GM23338 (cell line): ENCODE results near the gene WNK2. TPM values are rescaled to one million over a fixed set of nuclear protein-coding genes. Genes with fewer than 3 reads are reported as not detected.

Source experiments
- ATAC-seq: fragments of 200-7000 bp; cut with Tn5 transposase; 3 replicates; pipeline ENCODE4 v1.9.1; 2020
- DNase-seq: peaks from one replicate; pipeline ENCODE4 v3.0.0-alpha.2; 2015; ENCODE audit warnings: low spot score
- H2AFZ ChIP-seq: fragments of 200-600 bp; sonication (generic); 2 replicates; pipeline ENCODE4 v1.8.0; 2016; ENCODE audit warnings: antibody characterized with exemption, mild to moderate bottlenecking, moderate library complexity
- H3F3A ChIP-seq: fragments of 200-600 bp; sonication (generic); replicated peaks from 2 replicates; pipeline ENCODE4 v1.8.0; 2017; ENCODE audit warnings: antibody characterized with exemption, mixed run types, low read depth
- H3K27ac ChIP-seq: fragments of 200-600 bp; sonication (generic); 2 replicates; pipeline ENCODE4 v1.6.1; 2016; ENCODE audit warnings: low read depth
- H3K27me3 ChIP-seq: fragments of 200-600 bp; sonication (generic); 2 replicates; pipeline ENCODE4 v1.8.0; 2016; ENCODE audit warnings: mild to moderate bottlenecking, mixed run types, moderate library complexity; ENCODE audit not compliant: insufficient read depth
- H3K36me3 ChIP-seq: fragments of 200-600 bp; sonication (generic); 2 replicates; pipeline ENCODE4 v1.8.0; 2016; ENCODE audit warnings: mild to moderate bottlenecking; ENCODE audit not compliant: insufficient read depth
- H3K4me1 ChIP-seq: fragments of 200-600 bp; sonication (generic); 2 replicates; pipeline ENCODE4 v1.8.0; 2016; ENCODE audit warnings: mild to moderate bottlenecking, moderate library complexity; ENCODE audit not compliant: insufficient read depth
- H3K4me2 ChIP-seq: fragments of 200-600 bp; sonication (generic); 2 replicates; pipeline ENCODE4 v1.7.1; 2017; ENCODE audit warnings: mixed run types
- H3K4me3 ChIP-seq: fragments of 200-600 bp; sonication (generic); 2 replicates; pipeline ENCODE4 v1.6.1; 2016; ENCODE audit warnings: mixed run types
- H3K79me2 ChIP-seq: fragments of 200-600 bp; sonication (generic); replicated peaks from 2 replicates; pipeline ENCODE4 v1.8.0; 2017; ENCODE audit warnings: mild to moderate bottlenecking; ENCODE audit not compliant: insufficient read depth
- H3K9me2 ChIP-seq: fragments of 200-600 bp; sonication (generic); 2 replicates; pipeline ENCODE4 v1.8.0; 2017; ENCODE audit not compliant: insufficient read depth
- H4K20me1 ChIP-seq: fragments of 200-600 bp; sonication (generic); replicated peaks from 2 replicates; pipeline ENCODE4 v1.8.0; 2017; ENCODE audit warnings: mild to moderate bottlenecking; ENCODE audit not compliant: insufficient read depth
- H3K27ac Mint-ChIP-seq: 2 replicates; pipeline ENCODE4 v1.8.0; 2020; ENCODE audit warnings: inconsistent platforms, mild to moderate bottlenecking, moderate library complexity, mixed read lengths
- H3K27me3 Mint-ChIP-seq: 3 replicates; pipeline ENCODE4 v1.8.0; 2022; ENCODE audit warnings: low read depth, mild to moderate bottlenecking, moderate library complexity, mixed read lengths, inconsistent platforms; ENCODE audit not compliant: insufficient read depth, poor library complexity
- H3K36me3 Mint-ChIP-seq: 3 replicates; pipeline ENCODE4 v1.8.0; 2021; ENCODE audit warnings: low read depth, mild to moderate bottlenecking, inconsistent platforms, moderate library complexity, mixed read lengths
- H3K4me1 Mint-ChIP-seq: 3 replicates; pipeline ENCODE4 v1.8.0; 2020; ENCODE audit warnings: mild to moderate bottlenecking, inconsistent platforms, mixed read lengths
- H3K4me3 Mint-ChIP-seq: 3 replicates; pipeline ENCODE4 v1.8.0; 2021; ENCODE audit warnings: moderate library complexity, mild to moderate bottlenecking, inconsistent platforms, mixed read lengths
- H3K9me3 Mint-ChIP-seq: 3 replicates; pipeline ENCODE4 v1.8.0; 2020; ENCODE audit warnings: moderate library complexity, mild to moderate bottlenecking, inconsistent platforms, mixed read lengths
- NANOG ChIP-seq: IDR thresholded peaks from 2 replicates; pipeline ENCODE4 v1.6.1; 2016; ENCODE audit warnings: antibody characterized with exemption, borderline replicate concordance
- POLR2AphosphoS5 ChIP-seq: IDR thresholded peaks from 2 replicates; pipeline ENCODE4 v1.6.1; 2016; ENCODE audit warnings: antibody characterized with exemption, low read depth
- ZNF462 ChIP-seq: fragments of 250-450 bp; sonication (Bioruptor Pico); IDR thresholded peaks from 2 replicates; pipeline ENCODE4 v1.5.0; 2020; ENCODE audit warnings: mild to moderate bottlenecking, moderate library complexity
- polyA plus RNA-seq: library from polyadenylated mRNA; unstranded; fragments of >200 nt; fragmentation: Nextera tagmentation; extraction: Ambion mirVana; gene quantifications from 2 replicates; pipeline ENCODE4 v1.2.1, GENCODE V29; 2016
- total RNA-seq: library from RNA; depleted of rRNA; stranded (reverse); fragments of >200 nt; shearing (Covaris generic); gene quantifications from 2 replicates; pipeline ENCODE4 v1.2.3, GENCODE V29; 2014

The WNK2 gene
- total and polyA plus RNA-seq, 2 experiments from 2014 or later, result 56.4 to 102 TPM

GRCh38 chr9:93256878-93257807 lies 73.2 kb downstream of the WNK2 start (continued):
- no peak for TF ChIP-seq ZNF462 (CRISPR knock-in tag)

GRCh38 chr9:93257808-93258331 lies 73.9 kb downstream of the WNK2 start:
- Histone ChIP-seq H3F3A (no peaks in the 10 kb centered on the region), H3K27ac (no peak overlapping the region), H2AFZ (no peak overlapping the region), H3K4me3 (no peak overlapping the region), H4K20me1 (no peaks in the 10 kb centered on the region; the same call in 1 of the 2 replicates), H3K27me3 (no peaks in the 10 kb centered on the region), H3K9me2 (no peaks in the 10 kb centered on the region), H3K36me3 (no peaks in the 10 kb centered on the region), H3K4me2 (no peak overlapping the region), H3K4me1 (no peaks in the 10 kb centered on the region), H3K79me2 (no peaks in the 10 kb centered on the region)
- Mint-ChIP-seq H3K27me3 (peaks cover 3% of the 10 kb centered on the region), H3K4me3 (no peak overlapping the region; the same call in 2 of the 3 replicates), H3K36me3 (peaks cover 8% of the 10 kb centered on the region; the same call in 1 of the 3 replicates), H3K9me3 (no peaks in the 10 kb centered on the region; the same call in 2 of the 3 replicates), H3K4me1 (peaks cover 2% of the 10 kb centered on the region; the same call in 2 of the 3 replicates), H3K27ac (no peak overlapping the region)
- ATAC-seq (no peak), DNase-seq (no peak)
- TF ChIP-seq POLR2AphosphoS5 (no peak), NANOG (no peak)
